ENCODE results near the gene SCAF8.
"Not testable (repeated sequence)": the region's sequence is repeated elsewhere in the genome, so short reads cannot be mapped to it uniquely, and the experiment has no call there.

Gene SCAF8

DNA sequence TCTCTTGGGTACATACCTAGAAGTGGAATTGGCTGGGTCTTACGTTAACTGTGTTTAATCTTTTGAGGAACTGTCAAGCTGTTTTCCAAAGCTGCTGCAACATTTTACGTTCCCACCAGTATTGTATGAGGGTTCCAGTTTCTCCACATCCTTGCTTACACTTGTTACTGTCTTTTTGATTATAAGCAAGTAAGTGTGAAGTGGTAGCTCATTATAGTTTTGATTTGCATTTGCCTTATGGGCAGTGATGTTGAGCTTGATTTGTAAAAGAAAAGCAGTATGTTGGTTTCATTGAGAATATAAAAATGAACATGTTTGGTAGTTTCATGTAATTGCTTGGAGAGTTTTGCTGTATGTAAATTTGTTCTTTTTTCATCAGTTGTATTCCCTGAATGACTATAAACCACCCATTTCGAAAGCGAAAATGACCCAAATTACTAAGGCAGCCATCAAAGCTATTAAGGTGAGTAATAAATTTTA is 40.4 kb downstream of the SCAF8 start:
- peaks cover 4% of the 10 kb centered on the region; the same call in 1 of the 2 replicates for H3K4me1 ChIP-seq (ENCODE audit: control insufficient read depth, insufficient read depth, low read length)
- H3K9me3 ChIP-seq (ENCODE audit: control insufficient read depth, insufficient read depth, low read depth, low read length), result no peaks in the 10 kb centered on the region
- H3K36me3 ChIP-seq (ENCODE audit: control insufficient read depth in 2 of 2, insufficient read depth in 1 of 2, low read length in 2 of 2), result peaks cover 0 to 6% of the 10 kb centered on the region in 2 experiments; a peak in 2 of 3 replicates
- H3K4me3 ChIP-seq (ENCODE audit: low read depth, low read length), result no peak overlapping the region
- ChIA-PET POLR2A (interaction anchor here (0.5 kb wide), 1 partner anchor 495 kb away, joined by 5 read pairs; no protein-coding TSS in a partner anchor), CTCF (interaction anchor here (0.6 kb wide), 2 partner anchors 8 to 32 kb away, joined by 3 read pairs; no protein-coding TSS in a partner anchor)
- no peak overlapping the region for H3K27ac ChIP-seq (ENCODE audit: extremely low read depth, low read depth, low read length)
- no peak for TF ChIP-seq ZNF580 (tag by site-specific recombination; IDR thresholded peaks at IDR 0.05)
- TF ChIP-seq, protein P1, sequence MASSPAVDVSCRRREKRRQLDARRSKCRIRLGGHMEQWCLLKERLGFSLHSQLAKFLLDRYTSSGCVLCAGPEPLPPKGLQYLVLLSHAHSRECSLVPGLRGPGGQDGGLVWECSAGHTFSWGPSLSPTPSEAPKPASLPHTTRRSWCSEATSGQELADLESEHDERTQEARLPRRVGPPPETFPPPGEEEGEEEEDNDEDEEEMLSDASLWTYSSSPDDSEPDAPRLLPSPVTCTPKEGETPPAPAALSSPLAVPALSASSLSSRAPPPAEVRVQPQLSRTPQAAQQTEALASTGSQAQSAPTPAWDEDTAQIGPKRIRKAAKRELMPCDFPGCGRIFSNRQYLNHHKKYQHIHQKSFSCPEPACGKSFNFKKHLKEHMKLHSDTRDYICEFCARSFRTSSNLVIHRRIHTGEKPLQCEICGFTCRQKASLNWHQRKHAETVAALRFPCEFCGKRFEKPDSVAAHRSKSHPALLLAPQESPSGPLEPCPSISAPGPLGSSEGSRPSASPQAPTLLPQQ (tag by site-specific recombination; IDR thresholded peaks at IDR 0.05), result no peak
- TF ChIP-seq ZNF18 (tag by site-specific recombination; IDR thresholded peaks at IDR 0.05), result 0 out of 2 replicates have a peak, but pooled peaks have one; percentile 32
- no peak for TF ChIP-seq ZNF138 (tag by site-specific recombination; IDR thresholded peaks at IDR 0.05; ENCODE audit: borderline replicate concordance)

- CTCF ChIA-PET, result interaction anchor here (0.6 to 0.8 kb wide), 4 partner anchors 25 to 378 kb away, joined by 3 to 4 read pairs (median 3); no protein-coding TSS in a partner anchor
Measured at GRCh38 chr6:154779157-154779556, 45.9 kb downstream of the SCAF8 start.

GRCh38 chr6:154782193-154782592 is 49.0 kb downstream of the SCAF8 start:
- H3K9me3 ChIP-seq (ENCODE audit: control insufficient read depth, insufficient read depth, low read depth, low read length), result no peaks in the 10 kb centered on the region
- CTCF ChIA-PET, result interaction anchor here (1.0 kb wide), 1 partner anchor 36 kb away, joined by 3 read pairs; no protein-coding TSS in a partner anchor
- H3K4me3 ChIP-seq (ENCODE audit: low read depth, low read length), result no peak overlapping the region
- POLR2A ChIA-PET, result no interaction called here
- H3K4me1 ChIP-seq (ENCODE audit: control insufficient read depth, insufficient read depth, low read length), result peaks cover 4% of the 10 kb centered on the region; the same call in 1 of the 2 replicates
- peaks cover 4 to 21% of the 10 kb centered on the region in 2 experiments; a peak in 2 of 3 replicates for H3K36me3 ChIP-seq (ENCODE audit: control insufficient read depth in 2 of 2, insufficient read depth in 1 of 2, low read length in 2 of 2)
- no peak overlapping the region for H3K27ac ChIP-seq (ENCODE audit: extremely low read depth, low read depth, low read length)
- peak; percentile 52 for TF ChIP-seq ZFHX2 (tag by site-specific recombination; conservative IDR thresholded peaks at IDR 0.05)
- no peak for TF ChIP-seq ZNF701 (tag by site-specific recombination; IDR thresholded peaks at IDR 0.05)
- no peak for TF ChIP-seq RBAK (tag by site-specific recombination; IDR thresholded peaks at IDR 0.05)
- TF ChIP-seq EGR2 (tag by site-specific recombination; IDR thresholded peaks at IDR 0.05; ENCODE audit: low read depth), result peak; percentile 28; the same call in 1 of the 2 replicates
- TF ChIP-seq ZNF132 (tag by site-specific recombination; IDR thresholded peaks at IDR 0.05; ENCODE audit: borderline replicate concordance), result no peak
- no peak for TF ChIP-seq ZNF645 (tag by site-specific recombination; IDR thresholded peaks at IDR 0.05)
- no peak for TF ChIP-seq ZNF354C (tag by site-specific recombination; IDR thresholded peaks at IDR 0.05; ENCODE audit: borderline replicate concordance, low read depth)
- TF ChIP-seq, protein P2, sequence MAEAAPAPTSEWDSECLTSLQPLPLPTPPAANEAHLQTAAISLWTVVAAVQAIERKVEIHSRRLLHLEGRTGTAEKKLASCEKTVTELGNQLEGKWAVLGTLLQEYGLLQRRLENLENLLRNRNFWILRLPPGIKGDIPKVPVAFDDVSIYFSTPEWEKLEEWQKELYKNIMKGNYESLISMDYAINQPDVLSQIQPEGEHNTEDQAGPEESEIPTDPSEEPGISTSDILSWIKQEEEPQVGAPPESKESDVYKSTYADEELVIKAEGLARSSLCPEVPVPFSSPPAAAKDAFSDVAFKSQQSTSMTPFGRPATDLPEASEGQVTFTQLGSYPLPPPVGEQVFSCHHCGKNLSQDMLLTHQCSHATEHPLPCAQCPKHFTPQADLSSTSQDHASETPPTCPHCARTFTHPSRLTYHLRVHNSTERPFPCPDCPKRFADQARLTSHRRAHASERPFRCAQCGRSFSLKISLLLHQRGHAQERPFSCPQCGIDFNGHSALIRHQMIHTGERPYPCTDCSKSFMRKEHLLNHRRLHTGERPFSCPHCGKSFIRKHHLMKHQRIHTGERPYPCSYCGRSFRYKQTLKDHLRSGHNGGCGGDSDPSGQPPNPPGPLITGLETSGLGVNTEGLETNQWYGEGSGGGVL (tag by site-specific recombination; IDR thresholded peaks at IDR 0.05), result no peak

More at GRCh38 chr6:154779157-154779556, 45.9 kb downstream of the SCAF8 start:
- H3K9me3 ChIP-seq (ENCODE audit: control insufficient read depth, insufficient read depth, low read depth, low read length); H3K27ac ChIP-seq (ENCODE audit: extremely low read depth, low read depth, low read length); H3K4me3 ChIP-seq (ENCODE audit: low read depth, low read length); POLR2A ChIA-PET; H3K4me1 ChIP-seq (ENCODE audit: control insufficient read depth, insufficient read depth, low read length): not testable (repeated sequence)
- H3K36me3 ChIP-seq (ENCODE audit: control insufficient read depth in 2 of 2, insufficient read depth in 1 of 2, low read length in 2 of 2), result peaks cover 4 to 19% of the 10 kb centered on the region in 2 experiments; a peak in 2 of 3 replicates

Measured in HEK293 (cell line).